HepG2 (cell line): ENCODE measurements around the gene TMTC4. TPM values are rescaled to one million over a fixed set of nuclear protein-coding genes. Genes with fewer than 3 reads are reported as not detected.

Experiments
- ATAC-seq: fragments of 200-7000 bp; cut with Tn5 transposase; 3 replicates; pipeline ENCODE4 v1.9.1; 2020; ENCODE audit warnings: mild to moderate bottlenecking, moderate library complexity
- BruUV-seq: library from RNA; stranded (reverse); fragments of 400-500 nt; replicated peaks from 2 replicates; lab custom pipeline; 2021; lab: Mats Ljungman, UMichigan
- CTCF ChIA-PET: fragments of 300-600 bp; formaldehyde crosslinking; extraction: SDS; loops from one replicate; lab custom pipeline; 2021; ENCODE audit warnings: low total read pairs, inconsistent platforms, low intra/inter-chr PET ratio; lab: Yijun Ruan, JAX
- POLR2A ChIA-PET: fragments of 350-600 bp; sonication (Branson Sonifier 250); formaldehyde crosslinking; loops from one replicate; lab custom pipeline; 2020; ENCODE audit warnings: antibody characterized with exemption, inconsistent platforms; lab: Yijun Ruan, JAX
- DNase-seq: peaks from one replicate; pipeline ENCODE4 v3.0.0-alpha.2; 2015; ENCODE audit warnings: low spot score
- FAIRE-seq: peaks from 3 replicates; lab custom pipeline; 2011; peaks lifted over from hg19 to GRCh38; lab: Jason Lieb, UNC
- H2AFZ ChIP-seq: one replicate; pipeline ENCODE4 v1.6.1; 2011; ENCODE audit warnings: low read length, inconsistent platforms
- H3K27ac ChIP-seq: fragments of 300-600 bp; 3 replicates; pipeline ENCODE4 v1.8.0; 2011; ENCODE audit warnings: mixed run types, mild to moderate bottlenecking, mixed read lengths, low read length, inconsistent platforms; ENCODE audit not compliant: insufficient read depth; ENCODE audit errors: extremely low read length
- H3K27me3 ChIP-seq, 2 experiments: fragments of 200-600 bp in 1 of 2; 2 replicates in 1 of 2; 3 replicates in 1 of 2; pipeline versions ENCODE4 v1.6.0 to v1.8.0; 2011; ENCODE audit warnings: low read length in 2 of 2, mild to moderate bottlenecking in 2 of 2, moderate library complexity in 2 of 2, inconsistent platforms in 1 of 2; ENCODE audit not compliant: insufficient read depth in 2 of 2, control insufficient read depth in 1 of 2
- H3K36me3 ChIP-seq, 2 experiments: fragments of 200-600 bp in 1 of 2; replicated peaks in 1 of 2; 2 replicates in 1 of 2; 3 replicates in 1 of 2; pipeline versions ENCODE4 v1.5.1 to v1.8.0; 2011; ENCODE audit warnings: low read length in 2 of 2, inconsistent platforms in 1 of 2; ENCODE audit not compliant: insufficient read depth in 2 of 2, control insufficient read depth in 1 of 2
- H3K4me1 ChIP-seq: 2 replicates; pipeline ENCODE4 v1.5.1; 2012; ENCODE audit warnings: low read length, inconsistent platforms; ENCODE audit not compliant: insufficient read depth
- H3K4me2 ChIP-seq: 2 replicates; pipeline ENCODE4 v1.6.0; 2011; ENCODE audit warnings: low read depth, low read length, inconsistent platforms
- H3K4me3 ChIP-seq, 3 experiments: fragments of 200-600 bp in 1 of 3; sonication (generic), shearing (Covaris generic) in 1 of 3; replicated peaks in 1 of 3; 2 replicates each; pipeline ENCODE4 v1.5.1; 2011 to 2016; ENCODE audit warnings: low read length in 3 of 3, inconsistent platforms in 2 of 3, low read depth in 2 of 3, mild to moderate bottlenecking in 2 of 3, control low read depth in 1 of 3, mixed read lengths in 1 of 3; ENCODE audit not compliant: insufficient read depth in 1 of 3
- H3K79me2 ChIP-seq: one replicate; pipeline ENCODE4 v1.6.1; 2011; ENCODE audit warnings: low read length, inconsistent platforms; ENCODE audit not compliant: insufficient read depth
- H3K9ac ChIP-seq: 2 replicates; pipeline ENCODE4 v1.6.0; 2011; ENCODE audit warnings: mild to moderate bottlenecking, low read depth, low read length, inconsistent platforms; ENCODE audit not compliant: insufficient read depth
- H3K9me3 ChIP-seq: 2 replicates; pipeline ENCODE4 v1.5.1; 2012; ENCODE audit warnings: mild to moderate bottlenecking, low read length
- H4K20me1 ChIP-seq: 2 replicates; pipeline ENCODE4 v1.6.0; 2011; ENCODE audit warnings: inconsistent platforms, mild to moderate bottlenecking, low read length, moderate library complexity; ENCODE audit not compliant: insufficient read depth
- CREBL2 ChIP-seq: sonication (generic); formaldehyde crosslinking; IDR thresholded peaks from 2 replicates; pipeline ENCODE4 v1.8.1; 2023; ENCODE audit warnings: missing genetic modification reagents, mild to moderate bottlenecking, borderline replicate concordance
- HNF4A ChIP-seq: sonication (generic); formaldehyde crosslinking; IDR thresholded peaks from 2 replicates; pipeline ENCODE4 v1.4.0; 2020; ENCODE audit warnings: missing genetic modification reagents
- SKIL ChIP-seq: sonication (generic); formaldehyde crosslinking; IDR thresholded peaks from 2 replicates; pipeline ENCODE4 v1.8.0; 2022; ENCODE audit warnings: missing genetic modification reagents, mild to moderate bottlenecking, moderate library complexity, borderline replicate concordance
- ZBTB49 ChIP-seq: sonication (generic); formaldehyde crosslinking; IDR thresholded peaks from 2 replicates; pipeline ENCODE4 v1.4.0; 2020; ENCODE audit warnings: missing genetic modification reagents, borderline replicate concordance
- WGBS: methylation state at CpG from one replicate; pipeline ENCODE4 v1.1.6; 2017; ENCODE audit warnings: low lambda C conversion rate; 5-methylcytosine and 5-hydroxymethylcytosine counted together
- in situ Hi-C: cut with HindIII; loops from 2 replicates; pipeline ENCODE4 v1.10.0; 2017; ENCODE audit warnings: low pct_unique_long_range_greater_than_20kb; ENCODE audit not compliant: extremely low pct_ligation_motif_present
- intact Hi-C: fragments of 100-400 bp; cut with micrococcal nuclease; formaldehyde crosslinking; loops from one replicate; pipeline ENCODE4 v1.10.0; 2022; ENCODE audit not compliant: unreplicated experiment
- polyA plus RNA-seq, 8 experiments: library from polyadenylated mRNA; depleted of rRNA in 3 of 8; stranded (reverse) in 7 of 8; unstranded in 1 of 8; fragments of >200 nt; fragmentation: Illumina TruSeq in 4 of 8; extraction: Trizol in 4 of 8; gene quantifications; 2 replicates each; pipeline versions ENCODE4 v1.2.1 to v1.2.3, GENCODE V29; 2011 to 2016; ENCODE audit warnings: low read depth in 4 of 8, missing spikeins in 1 of 8, mixed read lengths in 1 of 8; ENCODE audit not compliant: insufficient read depth in 1 of 8
- total RNA-seq, 5 experiments: library from RNA; depleted of rRNA; stranded (reverse); fragments of >200 nt; fragmentation: Illumina TruSeq; extraction: Trizol; gene quantifications; 2 replicates each; pipeline ENCODE4 v1.2.3, GENCODE V29; 2016; ENCODE audit warnings: low read depth in 1 of 5
- TF ChIP-seq, protein P1 (sequence below): fragments of 450-650 bp; IDR thresholded peaks from 2 replicates; pipeline ENCODE4 v1.6.1; 2016

Gene TMTC4
- total and polyA plus RNA-seq, 2 of the 13 experiments (the other 11 are each of a cell fraction or from before 2014, with no cell fraction given) = 16.0 to 22.6 TPM

GRCh38 chr13:100597253-100597652 lies 77.3 kb downstream of the TMTC4 start:
- no peaks in the 10 kb centered on the region for H3K9me3 ChIP-seq
- H3K27me3 ChIP-seq = no peaks in the 10 kb centered on the region; a peak in 2 of 5 replicates
- TF ChIP-seq, protein P1, sequence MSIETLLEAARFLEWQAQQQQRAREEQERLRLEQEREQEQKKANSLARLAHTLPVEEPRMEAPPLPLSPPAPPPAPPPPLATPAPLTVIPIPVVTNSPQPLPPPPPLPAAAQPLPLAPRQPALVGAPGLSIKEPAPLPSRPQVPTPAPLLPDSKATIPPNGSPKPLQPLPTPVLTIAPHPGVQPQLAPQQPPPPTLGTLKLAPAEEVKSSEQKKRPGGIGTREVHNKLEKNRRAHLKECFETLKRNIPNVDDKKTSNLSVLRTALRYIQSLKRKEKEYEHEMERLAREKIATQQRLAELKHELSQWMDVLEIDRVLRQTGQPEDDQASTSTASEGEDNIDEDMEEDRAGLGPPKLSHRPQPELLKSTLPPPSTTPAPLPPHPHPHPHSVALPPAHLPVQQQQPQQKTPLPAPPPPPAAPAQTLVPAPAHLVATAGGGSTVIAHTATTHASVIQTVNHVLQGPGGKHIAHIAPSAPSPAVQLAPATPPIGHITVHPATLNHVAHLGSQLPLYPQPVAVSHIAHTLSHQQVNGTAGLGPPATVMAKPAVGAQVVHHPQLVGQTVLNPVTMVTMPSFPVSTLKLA = 0 out of 2 replicates have a peak, but pooled peaks have one; percentile 6
- TF ChIP-seq CREBL2 (CRISPR knock-in tag) = no peak
- TF ChIP-seq HNF4A (CRISPR knock-in tag) = no peak
- TF ChIP-seq SKIL (CRISPR knock-in tag) = no peak
- no peak for TF ChIP-seq ZBTB49 (CRISPR knock-in tag)
- TF ChIP-seq, all 625 proteins: peak for 1
- in situ Hi-C loops = loop anchor here (25.0 kb wide), 1 partner anchor 515 kb away; no protein-coding TSS in a partner anchor
- DNase-seq = no peak
- ChIA-PET POLR2A (no interaction called here), CTCF (no interaction called here)
- 91% methylated on average over 1 of the region's 4 CpGs for WGBS
- no peaks in the 10 kb centered on the region for H3K79me2 ChIP-seq
- H2AFZ ChIP-seq = no peak overlapping the region
- H3K4me1 ChIP-seq = peaks cover 6% of the 10 kb centered on the region; the same call in 1 of the 2 replicates
- FAIRE-seq = no peak
- intact Hi-C loops = no loop called here
- H3K4me3 ChIP-seq = no peak overlapping the region
- BruUV-seq = no TSS peak
- no peak overlapping the region for H3K9ac ChIP-seq
- H4K20me1 ChIP-seq = no peaks in the 10 kb centered on the region
- no peak overlapping the region for H3K27ac ChIP-seq
- H3K4me2 ChIP-seq = no peak overlapping the region
- no peaks in the 10 kb centered on the region for H3K36me3 ChIP-seq
- no peak for ATAC-seq
